Esophagus squamous epithelium (tissue), 4 donors: ENCODE data around the gene ATG3.

Experiments used
- CTCF ChIP-seq, 6 experiments: fragments of 450-650 bp in 4 of 6; fragments of 200-600 bp in 2 of 6; sonication (generic) in 2 of 6; IDR thresholded peaks; one replicate each; pipeline ENCODE4 v1.5.1; 2016 to 2019; ENCODE audit warnings: antibody characterized with exemption in 6 of 6, mild to moderate bottlenecking in 4 of 6, moderate library complexity in 4 of 6
- POLR2A ChIP-seq, 4 donors: fragments of 450-650 bp; IDR thresholded peaks; one replicate each; pipeline ENCODE4 v1.6.1; 2017; ENCODE audit warnings: antibody characterized with exemption in 4 of 4, mild to moderate bottlenecking in 4 of 4, moderate library complexity in 3 of 4

GRCh38 chr3:112579232-112579631, 17.5 kb upstream of the ATG3 start:
- TF ChIP-seq CTCF (IDR thresholded peaks at IDR 0.05) (no peak), POLR2A (IDR thresholded peaks at IDR 0.05) (no peak)
